ENCODE results near the gene CNIH4. TPM values are rescaled to one million over a fixed set of nuclear protein-coding genes. Genes with fewer than 3 reads are reported as not detected.

The CNIH4 gene
- total RNA-seq, 1 experiment from 2014 or later: 48.9 TPM

DNA sequence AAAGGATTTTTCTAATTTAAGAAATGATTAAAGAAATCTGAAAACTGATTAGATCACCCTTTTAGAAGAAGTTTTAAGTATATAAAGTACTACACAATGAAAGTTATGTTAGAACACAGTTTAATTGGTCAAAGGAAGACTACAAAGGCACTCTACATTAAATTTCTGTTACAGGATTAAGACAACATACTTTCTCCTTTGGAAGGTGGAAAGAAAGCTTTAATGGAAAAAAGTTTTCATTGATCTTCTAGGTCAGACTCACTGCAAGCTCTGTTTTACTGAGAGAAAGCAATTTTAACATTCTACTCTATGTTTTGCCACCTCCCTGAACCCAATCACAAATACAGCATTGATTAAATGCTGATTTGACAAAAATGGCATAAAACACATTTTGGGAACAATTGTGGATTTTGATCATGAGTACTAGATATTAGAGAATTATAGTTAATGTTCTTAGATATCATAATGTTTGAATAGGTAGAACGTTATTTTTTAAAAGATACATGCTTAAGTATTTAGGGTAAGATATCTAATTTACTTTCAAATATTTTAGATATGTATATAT is 45.9 kb downstream of the CNIH4 start:
- Histone ChIP-seq H3K27ac (ENCODE audit: low read depth, low read length) (no peak overlapping the region), H3K4me3 (replicated peaks in 1 of 2; ENCODE audit: low read depth in 1 of 2, low read length in 2 of 2) (no peak overlapping the region), H3K9me2 (ENCODE audit: insufficient read depth) (no peaks in the 10 kb centered on the region), H3K79me2 (ENCODE audit: insufficient read depth, low read length) (peaks cover 38% of the 10 kb centered on the region), H2AFZ (ENCODE audit: low read depth, low read length, poor library complexity, severe bottlenecking) (no peak overlapping the region), H4K20me1 (ENCODE audit: insufficient read depth) (0 out of 2 replicates have a peak, but pooled peaks cover 3% of the 10 kb centered on the region), H3K4me1 (ENCODE audit: control insufficient read depth in 1 of 2, insufficient read depth in 2 of 2, low read length in 2 of 2) (peaks cover 4 to 8% of the 10 kb centered on the region in 2 experiments; a peak in 3 of 4 replicates), H3K4me2 (ENCODE audit: low read length) (no peak overlapping the region), H3K9ac (ENCODE audit: low read length) (no peak overlapping the region), H3K9me3 (ENCODE audit: control insufficient read depth in 1 of 2, insufficient read depth in 1 of 2, low read depth in 1 of 2, low read length in 2 of 2) (no peaks in the 10 kb centered on the region), H3K36me3 (ENCODE audit: control insufficient read depth in 1 of 2, insufficient read depth in 2 of 2, low read length in 2 of 2) (peaks cover 39 to 67% of the 10 kb centered on the region in 2 experiments), H3K27me3 (ENCODE audit: insufficient read depth, low read length) (no peaks in the 10 kb centered on the region)
- POLR2A ChIA-PET: no interaction called here
- intact Hi-C loops (cut with micrococcal nuclease): no loop called here
- no peak for ATAC-seq
- no TSS peak for BruUV-seq (replicated peaks)
- CTCF ChIA-PET: no interaction called here
- TF ChIP-seq JUND (IDR thresholded peaks at IDR 0.05) (no peak), EZH2phosphoT487 (IDR thresholded peaks at IDR 0.05; ENCODE audit: borderline replicate concordance) (no peak), POLR2A (IDR thresholded peaks at IDR 0.05; ENCODE audit: borderline replicate concordance, extremely low read depth, insufficient read depth, insufficient read length) (no peak), EGR1 (IDR thresholded peaks at IDR 0.05; ENCODE audit: low read depth) (no peak), CBX3 (IDR thresholded peaks at IDR 0.05; ENCODE audit: low read depth) (no peak)
- RAD21 ChIA-PET (ENCODE audit: low non-redundant PET in 1 of 2, low total read pairs in 2 of 2, uncharacterized antibody in 2 of 2, unreplicated experiment in 2 of 2): no interaction called here
- no peak for DNase-seq (ENCODE audit: low read depth, low spot score)

DNA sequence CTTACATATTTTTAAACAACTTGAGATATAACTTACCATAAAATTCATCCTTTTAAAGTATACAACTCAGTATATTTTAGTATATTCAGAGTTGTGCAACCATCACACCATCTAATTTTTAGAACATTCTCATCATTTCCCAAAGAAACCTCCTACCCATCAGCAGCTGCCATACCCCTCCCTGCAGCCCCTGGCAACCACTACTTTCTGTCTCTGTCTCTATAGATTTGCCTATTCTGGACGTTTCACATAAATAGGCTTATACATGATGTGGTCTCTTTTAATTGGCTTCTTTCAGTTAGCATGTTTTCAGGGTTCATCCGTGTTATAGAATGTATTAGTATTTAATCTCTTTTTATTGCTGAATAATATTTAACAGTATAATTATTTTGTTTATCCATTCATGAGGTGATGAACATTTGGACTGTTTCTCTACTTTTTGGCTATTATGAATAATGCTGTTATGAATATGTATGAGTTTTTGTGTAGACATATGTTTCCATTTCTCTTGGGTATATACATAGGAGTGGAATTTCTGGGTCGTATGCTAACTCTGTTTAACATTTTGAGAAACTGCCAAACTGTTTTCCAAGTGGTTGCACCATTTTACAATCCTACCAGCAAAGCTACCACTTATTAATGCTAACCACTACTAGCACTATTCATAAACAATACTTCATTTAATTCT is 48.4 kb downstream of the CNIH4 start:
- Histone ChIP-seq H3K27ac (ENCODE audit: low read depth, low read length) (no peak overlapping the region), H3K27me3 (ENCODE audit: insufficient read depth, low read length) (no peaks in the 10 kb centered on the region), H3K9ac (ENCODE audit: low read length) (no peak overlapping the region), H4K20me1 (ENCODE audit: insufficient read depth) (no peaks in the 10 kb centered on the region), H3K4me3 (replicated peaks in 1 of 2; ENCODE audit: low read depth in 1 of 2, low read length in 2 of 2) (no peak overlapping the region), H3K4me1 (ENCODE audit: control insufficient read depth in 1 of 2, insufficient read depth in 2 of 2, low read length in 2 of 2) (peaks cover 17 to 29% of the 10 kb centered on the region in 2 experiments; a peak in 3 of 4 replicates), H3K79me2 (ENCODE audit: insufficient read depth, low read length) (peaks cover 26% of the 10 kb centered on the region), H3K36me3 (ENCODE audit: control insufficient read depth in 1 of 2, insufficient read depth in 2 of 2, low read length in 2 of 2) (peaks cover 19 to 57% of the 10 kb centered on the region in 2 experiments), H2AFZ (ENCODE audit: low read depth, low read length, poor library complexity, severe bottlenecking) (no peak overlapping the region), H3K4me2 (ENCODE audit: low read length) (no peak overlapping the region), H3K9me2 (ENCODE audit: insufficient read depth) (no peaks in the 10 kb centered on the region), H3K9me3 (ENCODE audit: control insufficient read depth in 1 of 2, insufficient read depth in 1 of 2, low read depth in 1 of 2, low read length in 2 of 2) (no peaks in the 10 kb centered on the region)
- CTCF ChIA-PET: no interaction called here
- ATAC-seq: no peak
- POLR2A ChIA-PET: no interaction called here
- no TSS peak for BruUV-seq (replicated peaks)
- no peak for TF ChIP-seq ZBTB33 (IDR thresholded peaks at IDR 0.05; ENCODE audit: extremely low read depth, insufficient replicate concordance, low read length)
- TF ChIP-seq ZNF274 (IDR thresholded peaks at IDR 0.05; ENCODE audit: low read depth, low read length): no peak
- TF ChIP-seq, protein P1, sequence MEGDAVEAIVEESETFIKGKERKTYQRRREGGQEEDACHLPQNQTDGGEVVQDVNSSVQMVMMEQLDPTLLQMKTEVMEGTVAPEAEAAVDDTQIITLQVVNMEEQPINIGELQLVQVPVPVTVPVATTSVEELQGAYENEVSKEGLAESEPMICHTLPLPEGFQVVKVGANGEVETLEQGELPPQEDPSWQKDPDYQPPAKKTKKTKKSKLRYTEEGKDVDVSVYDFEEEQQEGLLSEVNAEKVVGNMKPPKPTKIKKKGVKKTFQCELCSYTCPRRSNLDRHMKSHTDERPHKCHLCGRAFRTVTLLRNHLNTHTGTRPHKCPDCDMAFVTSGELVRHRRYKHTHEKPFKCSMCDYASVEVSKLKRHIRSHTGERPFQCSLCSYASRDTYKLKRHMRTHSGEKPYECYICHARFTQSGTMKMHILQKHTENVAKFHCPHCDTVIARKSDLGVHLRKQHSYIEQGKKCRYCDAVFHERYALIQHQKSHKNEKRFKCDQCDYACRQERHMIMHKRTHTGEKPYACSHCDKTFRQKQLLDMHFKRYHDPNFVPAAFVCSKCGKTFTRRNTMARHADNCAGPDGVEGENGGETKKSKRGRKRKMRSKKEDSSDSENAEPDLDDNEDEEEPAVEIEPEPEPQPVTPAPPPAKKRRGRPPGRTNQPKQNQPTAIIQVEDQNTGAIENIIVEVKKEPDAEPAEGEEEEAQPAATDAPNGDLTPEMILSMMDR (IDR thresholded peaks at IDR 0.05 in 2 of 3, conservative IDR thresholded peaks at IDR 0.05 in 1 of 3; ENCODE audit: borderline replicate concordance in 1 of 3, insufficient read depth in 1 of 3, low read depth in 2 of 3, low read length in 2 of 3): no peak
- no peak for TF ChIP-seq SRF (IDR thresholded peaks at IDR 0.05; ENCODE audit: low read depth)
- TF ChIP-seq SIN3A (IDR thresholded peaks at IDR 0.05; ENCODE audit: low read depth): no peak
- TF ChIP-seq ZFX (IDR thresholded peaks at IDR 0.05): no peak
- TF ChIP-seq FOSL1 (IDR thresholded peaks at IDR 0.05; ENCODE audit: low read depth): no peak
- no peak for TF ChIP-seq YY1 (IDR thresholded peaks at IDR 0.05; ENCODE audit: extremely low read depth, insufficient replicate concordance, low read depth, low read length)
- no peak for TF ChIP-seq EZH2 (IDR thresholded peaks at IDR 0.05)
- no peak for TF ChIP-seq SP1 (IDR thresholded peaks at IDR 0.05; ENCODE audit: low read depth)
- TF ChIP-seq EZH2phosphoT487 (IDR thresholded peaks at IDR 0.05; ENCODE audit: borderline replicate concordance): no peak
- TF ChIP-seq CBX3 (IDR thresholded peaks at IDR 0.05; ENCODE audit: low read depth): no peak
- intact Hi-C loops (cut with micrococcal nuclease): no loop called here
- DNase-seq (ENCODE audit: low read depth, low spot score): no peak
- RAD21 ChIA-PET (ENCODE audit: low non-redundant PET in 1 of 2, low total read pairs in 2 of 2, uncharacterized antibody in 2 of 2, unreplicated experiment in 2 of 2): no interaction called here

All from HCT116 (cell line).